H1 (cell line): Measurements from ENCODE around the gene MACROD2. TPM values are rescaled to one million over a fixed set of nuclear protein-coding genes. Genes with fewer than 3 reads are reported as not detected.

Experiments
- CTCF ChIA-PET: fragments of 300-600 bp; sonication (Branson Sonifier 250); formaldehyde crosslinking; loops from one replicate; lab custom pipeline; 2021; ENCODE audit not compliant: partially characterized antibody; lab: Charles Lee
- POLR2A ChIA-PET: fragments of 300-600 bp; sonication (Branson Sonifier 250); formaldehyde crosslinking; loops from one replicate; lab custom pipeline; 2021; ENCODE audit warnings: inconsistent platforms; ENCODE audit not compliant: partially characterized antibody; lab: Charles Lee
- DNase-seq, 2 experiments: peaks; one replicate each; pipeline versions ENCODE4 v3.0.0 to v3.0.0-alpha.2; 2010 to 2022; ENCODE audit warnings: low spot score in 2 of 2, low read depth in 1 of 2, mixed read lengths in 1 of 2
- FAIRE-seq: peaks from 2 replicates; lab custom pipeline; 2011; peaks lifted over from hg19 to GRCh38; lab: Jason Lieb, UNC
- H2AFZ ChIP-seq: 2 replicates; pipeline ENCODE4 v1.8.1; 2012; ENCODE audit warnings: low read length, inconsistent platforms
- H2AK5ac ChIP-seq: 2 replicates; pipeline ENCODE4 v1.6.1; 2013; ENCODE audit warnings: low read depth, low read length
- H2BK120ac ChIP-seq: replicated peaks from 2 replicates; pipeline ENCODE3; 2013; ENCODE audit warnings: low read depth, low read length, inconsistent platforms
- H2BK12ac ChIP-seq: 2 replicates; pipeline ENCODE4 v1.6.1; 2013; ENCODE audit warnings: low read depth, low read length
- H2BK15ac ChIP-seq: 2 replicates; pipeline ENCODE4 v1.6.1; 2013; ENCODE audit warnings: low read length
- H2BK20ac ChIP-seq: 2 replicates; pipeline ENCODE4 v1.6.1; 2013; ENCODE audit warnings: low read length
- H2BK5ac ChIP-seq: 2 replicates; pipeline ENCODE4 v1.6.1; 2013; ENCODE audit warnings: low read depth, low read length
- H3K14ac ChIP-seq: 2 replicates; pipeline ENCODE4 v1.6.1; 2013; ENCODE audit warnings: inconsistent platforms; ENCODE audit not compliant: insufficient read length
- H3K18ac ChIP-seq: 2 replicates; pipeline ENCODE4 v1.6.1; 2013; ENCODE audit warnings: low read length; ENCODE audit errors: extremely low read depth
- H3K23ac ChIP-seq: 2 replicates; pipeline ENCODE4 v1.6.1; 2013; ENCODE audit warnings: inconsistent platforms; ENCODE audit not compliant: insufficient read length
- H3K23me2 ChIP-seq: 2 replicates; pipeline ENCODE4 v1.6.1; 2013; ENCODE audit warnings: low read depth, low read length
- H3K27ac ChIP-seq: 2 replicates; pipeline ENCODE4 v1.6.1; 2011; ENCODE audit warnings: low read depth, low read length, inconsistent platforms
- H3K27me3 ChIP-seq, 4 experiments: replicated peaks in 1 of 4; 1 replicate in 1 of 4; 2 replicates in 3 of 4; pipeline versions ENCODE4 v1.6.1 to v1.8.1; 2011 to 2013; ENCODE audit warnings: low read length in 3 of 4, mild to moderate bottlenecking in 3 of 4, inconsistent platforms in 2 of 4, mixed read lengths in 2 of 4, moderate library complexity in 1 of 4; ENCODE audit not compliant: control insufficient read depth in 3 of 4, insufficient read depth in 3 of 4; ENCODE audit errors: extremely low read depth in 1 of 4
- H3K36me3 ChIP-seq, 4 experiments: 2 replicates each; pipeline versions ENCODE4 v1.6.1 to v1.8.1; 2011 to 2013; ENCODE audit warnings: mild to moderate bottlenecking in 4 of 4, low read length in 3 of 4, moderate library complexity in 2 of 4, control low read depth in 1 of 4, inconsistent platforms in 1 of 4; ENCODE audit not compliant: insufficient read depth in 4 of 4, control insufficient read depth in 2 of 4
- H3K4ac ChIP-seq: replicated peaks from 2 replicates; pipeline ENCODE3; 2013; ENCODE audit warnings: low read length, low read depth, mixed read lengths, inconsistent platforms; ENCODE audit not compliant: insufficient read length
- H3K4me1 ChIP-seq, 4 experiments: replicated peaks in 1 of 4; 1 replicate in 1 of 4; 2 replicates in 3 of 4; pipeline versions ENCODE4 v1.6.1 to v1.8.1; 2011 to 2013; ENCODE audit warnings: low read length in 3 of 4, inconsistent platforms in 2 of 4, mixed read lengths in 1 of 4; ENCODE audit not compliant: insufficient read depth in 4 of 4, control insufficient read depth in 3 of 4
- H3K4me2 ChIP-seq, 2 experiments: 2 replicates each; pipeline versions ENCODE4 v1.6.1 to v1.8.1; 2011 to 2013; ENCODE audit warnings: low read depth in 2 of 2, low read length in 2 of 2, control low read depth in 1 of 2, inconsistent platforms in 1 of 2, mild to moderate bottlenecking in 1 of 2; ENCODE audit not compliant: insufficient read depth in 1 of 2
- H3K4me3 ChIP-seq, 4 experiments: fragments of 200-600, 300-600 bp in 1 of 4; sonication (generic), shearing (Covaris generic), sonication (Bioruptor Twin) in 1 of 4; 2 replicates each; pipeline versions ENCODE4 v1.5.1 to v1.8.1; 2011 to 2016; ENCODE audit warnings: low read length in 4 of 4, low read depth in 3 of 4, control low read depth in 2 of 4, inconsistent platforms in 2 of 4, mild to moderate bottlenecking in 2 of 4, mixed read lengths in 1 of 4, moderate library complexity in 1 of 4; ENCODE audit not compliant: insufficient read depth in 2 of 4; ENCODE audit errors: extremely low read depth in 1 of 4
- H3K56ac ChIP-seq: replicated peaks from 2 replicates; pipeline ENCODE3; 2013; ENCODE audit warnings: low read depth, mild to moderate bottlenecking, mixed read lengths, low read length, inconsistent platforms; ENCODE audit not compliant: insufficient read length
- H3K79me1 ChIP-seq: 2 replicates; pipeline ENCODE4 v1.6.1; 2013; ENCODE audit warnings: low read depth, low read length, control low read depth
- H3K79me2 ChIP-seq, 2 experiments: 2 replicates each; pipeline versions ENCODE4 v1.6.1 to v1.8.1; 2012 to 2013; ENCODE audit warnings: low read length in 2 of 2, mild to moderate bottlenecking in 2 of 2, inconsistent platforms in 1 of 2; ENCODE audit not compliant: insufficient read depth in 2 of 2, control insufficient read depth in 1 of 2
- H3K9ac ChIP-seq, 4 experiments: replicated peaks in 1 of 4; 1 replicate in 1 of 4; 2 replicates in 3 of 4; pipeline versions ENCODE4 v1.6.1 to v1.8.1; 2011 to 2013; ENCODE audit warnings: low read depth in 3 of 4, low read length in 3 of 4, control low read depth in 2 of 4, mild to moderate bottlenecking in 2 of 4, moderate library complexity in 2 of 4, inconsistent platforms in 1 of 4; ENCODE audit errors: extremely low read depth in 1 of 4
- H3K9me3 ChIP-seq, 2 experiments: 2 replicates each; pipeline versions ENCODE4 v1.6.1 to v1.8.1; 2012 to 2013; ENCODE audit warnings: mild to moderate bottlenecking in 2 of 2, moderate library complexity in 2 of 2, control low read depth in 1 of 2, inconsistent platforms in 1 of 2, low read depth in 1 of 2, low read length in 1 of 2, mixed read lengths in 1 of 2; ENCODE audit not compliant: insufficient read depth in 2 of 2
- H4K20me1 ChIP-seq, 2 experiments: replicated peaks in 1 of 2; 2 replicates each; pipeline versions ENCODE3 to v1.8.1; 2011 to 2013; ENCODE audit warnings: inconsistent platforms in 2 of 2, low read length in 2 of 2, mild to moderate bottlenecking in 1 of 2; ENCODE audit not compliant: insufficient read depth in 2 of 2, control insufficient read depth in 1 of 2
- H4K5ac ChIP-seq: 2 replicates; pipeline ENCODE4 v1.6.1; 2013; ENCODE audit warnings: low read length, low read depth, mixed read lengths, inconsistent platforms; ENCODE audit not compliant: insufficient read length
- H4K8ac ChIP-seq: 2 replicates; pipeline ENCODE4 v1.8.0; 2013; ENCODE audit warnings: mild to moderate bottlenecking, moderate library complexity, low read length, inconsistent platforms; ENCODE audit not compliant: insufficient read depth; ENCODE audit errors: extremely low read depth
- H4K91ac ChIP-seq: replicated peaks from 2 replicates; pipeline ENCODE3; 2013; ENCODE audit warnings: low read length, mixed read lengths, inconsistent platforms; ENCODE audit not compliant: insufficient read length
- BRCA1 ChIP-seq: IDR thresholded peaks from 2 replicates; pipeline ENCODE4 v1.6.1; 2012; ENCODE audit warnings: low read depth, low read length, improper control_type of control experiment
- MAFK ChIP-seq: IDR thresholded peaks from 2 replicates; pipeline ENCODE4 v1.6.1; 2012; ENCODE audit warnings: low read depth, mild to moderate bottlenecking, improper control_type of control experiment, low read length
- NRF1 ChIP-seq: IDR thresholded peaks from 2 replicates; pipeline ENCODE4 v1.6.1; 2011; ENCODE audit warnings: mild to moderate bottlenecking, low read depth, low read length, improper control_type of control experiment
- RFX5 ChIP-seq: IDR thresholded peaks from 2 replicates; pipeline ENCODE4 v1.6.1; 2011; ENCODE audit warnings: low read depth, low read length, improper control_type of control experiment, borderline replicate concordance
- SIRT6 ChIP-seq: IDR thresholded peaks from one replicate; pipeline ENCODE4 v1.7.1; 2012; ENCODE audit warnings: low read length, inconsistent platforms
- SIX5 ChIP-seq: IDR thresholded peaks from 2 replicates; pipeline ENCODE4 v1.6.1; 2011; ENCODE audit warnings: mild to moderate bottlenecking, low read depth, low read length
- SRF ChIP-seq: IDR thresholded peaks from 2 replicates; pipeline ENCODE4 v1.6.1; 2011; ENCODE audit warnings: mild to moderate bottlenecking, low read depth, low read length, moderate library complexity
- TEAD4 ChIP-seq: IDR thresholded peaks from 2 replicates; pipeline ENCODE4 v1.6.1; 2012; ENCODE audit warnings: low read depth, low read length, inconsistent platforms, mixed read lengths
- ZNF274 ChIP-seq: IDR thresholded peaks from 2 replicates; pipeline ENCODE4 v1.7.0; 2012; ENCODE audit warnings: low read length, borderline replicate concordance; ENCODE audit errors: extremely low read depth
- WGBS, 2 experiments: shearing (Covaris generic) in 1 of 2; methylation state at CpG; one replicate each; pipeline versions ENCODE4 v1.1.6 to v1.1.7; 2013 to 2015; ENCODE audit warnings: low lambda C conversion rate in 2 of 2, mixed read lengths in 2 of 2, inconsistent platforms in 1 of 2, low coverage in 1 of 2, missing lambda C conversion rate in 1 of 2; ENCODE audit not compliant: insufficient replicate concordance in 2 of 2, insufficient coverage in 1 of 2, insufficient read length in 1 of 2; ENCODE audit errors: extremely low coverage in 1 of 2, missing lambda C conversion rate in 1 of 2; 5-methylcytosine and 5-hydroxymethylcytosine counted together
- polyA plus RNA-seq, 7 experiments: library from polyadenylated mRNA; depleted of rRNA in 3 of 7; stranded (reverse) in 5 of 7; unstranded in 2 of 7; fragments of >200 nt in 5 of 7; fragments of 200-250 nt in 2 of 7; gene quantifications; 1 replicate in 5 of 7; 2 replicates in 1 of 7; 4 replicates in 1 of 7; pipeline versions ENCODE4 v1.2.1 to v1.2.3, GENCODE V29; 2011 to 2013; ENCODE audit warnings: missing spikeins in 2 of 7, mixed read lengths in 2 of 7
- total RNA-seq: library from RNA; stranded (reverse); fragmentation: NEBNext Ultra II Directional; extraction: Animal tissue kit (Norgen Biotek cat#: 25700); gene quantifications from 2 replicates; pipeline ENCODE4 v1.2.1, GENCODE V29; 2021
- TF ChIP-seq, protein P1 (sequence below): IDR thresholded peaks from 2 replicates; pipeline ENCODE4 v1.6.1; 2012; ENCODE audit warnings: inconsistent platforms

Gene MACROD2
- total and polyA plus RNA-seq, 2 of the 8 experiments (the other 6 are each of a cell fraction or from before 2014, with no cell fraction given): 0.70 to 3.9 TPM

DNA sequence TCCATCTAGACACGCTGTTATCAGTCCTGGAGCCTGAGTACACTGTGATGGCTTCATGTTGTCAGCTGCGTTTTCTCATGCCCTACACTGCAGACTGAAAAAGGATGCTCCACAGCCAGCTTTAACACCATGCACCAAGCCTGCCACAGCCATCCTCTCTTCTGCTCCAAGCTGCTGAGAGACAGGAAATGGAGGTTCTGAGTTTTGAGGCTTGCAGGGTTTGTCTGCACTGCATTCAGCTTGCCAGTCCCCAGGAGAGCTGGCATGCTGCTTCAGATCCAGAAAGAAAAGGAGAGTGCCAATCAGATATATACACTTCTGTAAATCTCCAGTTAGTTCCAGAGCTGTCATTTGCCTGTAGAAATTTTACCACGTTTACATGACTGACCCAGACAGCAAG is 892.8 kb downstream of the MACROD2 start:
- Histone ChIP-seq H3K18ac (no peak overlapping the region), H4K8ac (no peak overlapping the region)
- CTCF ChIA-PET: no interaction called here

More for the DNA sequence above, 892.8 kb downstream of the MACROD2 start:
- Histone ChIP-seq H3K27me3 (no peaks in the 10 kb centered on the region), H3K23me2 (no peaks in the 10 kb centered on the region), H4K91ac (no peak overlapping the region), H2AK5ac (no peak overlapping the region), H3K4me2 (no peak overlapping the region), H2BK15ac (no peak overlapping the region), H2AFZ (no peak overlapping the region; the same call in 1 of the 2 replicates), H3K4ac (no peak overlapping the region), H2BK120ac (no peak overlapping the region), H3K36me3 (no peaks in the 10 kb centered on the region), H3K9me3 (no peaks in the 10 kb centered on the region), H3K4me3 (no peak overlapping the region), H2BK5ac (no peak overlapping the region), H4K20me1 (no peaks in the 10 kb centered on the region), H3K27ac (no peak overlapping the region), H3K56ac (no peak overlapping the region), H3K9ac (no peak overlapping the region), H4K5ac (no peak overlapping the region), H3K79me2 (no peaks in the 10 kb centered on the region), H3K79me1 (no peaks in the 10 kb centered on the region), H3K14ac (no peak overlapping the region), H2BK20ac (no peak overlapping the region), H2BK12ac (no peak overlapping the region), H3K23ac (no peak overlapping the region), H3K4me1 (no peaks in the 10 kb centered on the region)
- DNase-seq (no peak), FAIRE-seq (no peak)
- POLR2A ChIA-PET: no interaction called here
- WGBS, 2 experiments: 91% methylated on average over 3 of the region's 3 CpGs; no CpG with 5 or more reads in 1 of the 2 experiments
- TF ChIP-seq BRCA1 (no peak), NRF1 (no peak), SRF (no peak), ZNF274 (no peak), RFX5 (no peak), SIX5 (no peak), TEAD4 (no peak), SIRT6 (no peak), MAFK (no peak)
- TF ChIP-seq, protein P1, sequence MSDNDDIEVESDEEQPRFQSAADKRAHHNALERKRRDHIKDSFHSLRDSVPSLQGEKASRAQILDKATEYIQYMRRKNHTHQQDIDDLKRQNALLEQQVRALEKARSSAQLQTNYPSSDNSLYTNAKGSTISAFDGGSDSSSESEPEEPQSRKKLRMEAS: no peak
